IMR-90 (cell line): ENCODE results near the gene AUTS2.

Experiments
- CTCF ChIP-seq: conservative IDR thresholded peaks from 2 replicates; pipeline ENCODE4 v1.5.1; 2012; ENCODE audit warnings: mild to moderate bottlenecking, low read depth, low read length, improper control_type of control experiment
- MAFK ChIP-seq: IDR thresholded peaks from 2 replicates; pipeline ENCODE4 v1.6.1; 2012; ENCODE audit warnings: low read depth, low read length, improper control_type of control experiment
- POLR2A ChIP-seq: IDR thresholded peaks from 2 replicates; pipeline ENCODE4 v1.6.1; 2012; ENCODE audit warnings: mild to moderate bottlenecking, low read depth, low read length
- RAD21 ChIP-seq: IDR thresholded peaks from 2 replicates; pipeline ENCODE4 v1.6.1; 2012; ENCODE audit warnings: low read length, improper control_type of control experiment
- RCOR1 ChIP-seq: IDR thresholded peaks from 2 replicates; pipeline ENCODE4 v1.6.1; 2012; ENCODE audit warnings: mild to moderate bottlenecking, low read length, improper control_type of control experiment; ENCODE audit not compliant: insufficient replicate concordance
- SMC3 ChIP-seq: fragments of 150-350 bp; IDR thresholded peaks from 2 replicates; pipeline ENCODE4 v1.6.1; 2016; ENCODE audit warnings: low read depth, mild to moderate bottlenecking, antibody characterized with exemption, low read length, moderate library complexity
- USF2 ChIP-seq: fragments of 150-350 bp; IDR thresholded peaks from 2 replicates; pipeline ENCODE4 v1.6.1; 2017; ENCODE audit warnings: mild to moderate bottlenecking, antibody characterized with exemption, low read length, low read depth
- TF ChIP-seq, protein P1 (sequence below): fragments of 150-350 bp; IDR thresholded peaks from 2 replicates; pipeline ENCODE4 v1.6.1; 2016; ENCODE audit warnings: low read depth, mild to moderate bottlenecking, low read length, moderate library complexity, borderline replicate concordance

- TF ChIP-seq POLR2A: no peak
- TF ChIP-seq MAFK: no peak
- TF ChIP-seq CTCF: no peak
- TF ChIP-seq RCOR1: no peak
- TF ChIP-seq, protein P1, sequence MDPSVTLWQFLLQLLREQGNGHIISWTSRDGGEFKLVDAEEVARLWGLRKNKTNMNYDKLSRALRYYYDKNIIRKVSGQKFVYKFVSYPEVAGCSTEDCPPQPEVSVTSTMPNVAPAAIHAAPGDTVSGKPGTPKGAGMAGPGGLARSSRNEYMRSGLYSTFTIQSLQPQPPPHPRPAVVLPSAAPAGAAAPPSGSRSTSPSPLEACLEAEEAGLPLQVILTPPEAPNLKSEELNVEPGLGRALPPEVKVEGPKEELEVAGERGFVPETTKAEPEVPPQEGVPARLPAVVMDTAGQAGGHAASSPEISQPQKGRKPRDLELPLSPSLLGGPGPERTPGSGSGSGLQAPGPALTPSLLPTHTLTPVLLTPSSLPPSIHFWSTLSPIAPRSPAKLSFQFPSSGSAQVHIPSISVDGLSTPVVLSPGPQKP: no peak
- TF ChIP-seq USF2: no peak
- no peak for TF ChIP-seq RAD21
- TF ChIP-seq SMC3: no peak
These were observed 803.8 kb downstream of the AUTS2 start for GRCh38 chr7:70402069-70402468.
